HCT116 (cell line): ENCODE measurements around the gene KCTD10. TPM values are rescaled to one million over a fixed set of nuclear protein-coding genes. Genes with fewer than 3 reads are reported as not detected.

Experiments
- ATAC-seq: fragments of 200-7000 bp; cut with Tn5 transposase; 2 replicates; pipeline ENCODE4 v1.9.1; 2020; ENCODE audit warnings: mild to moderate bottlenecking, moderate library complexity
- BruUV-seq: library from RNA; stranded (reverse); fragments of 400-500 nt; replicated peaks from 2 replicates; lab custom pipeline; 2021; lab: Mats Ljungman, UMichigan
- CTCF ChIA-PET: fragments of 300-600 bp; sonication (Branson Sonifier 250); formaldehyde crosslinking; loops from one replicate; lab custom pipeline; 2021; ENCODE audit warnings: antibody characterized with exemption; lab: Charles Lee
- POLR2A ChIA-PET: fragments of 300-600, 350-600 bp; sonication (Branson Sonifier 250); formaldehyde crosslinking; loops from one replicate; lab custom pipeline; 2021; ENCODE audit warnings: antibody characterized with exemption; lab: Charles Lee
- RAD21 ChIA-PET, 2 experiments: fragments of 300-600 bp; sonication (Branson Sonifier 250); formaldehyde crosslinking; loops; one replicate each; lab custom pipeline; 2023; ENCODE audit warnings: low total read pairs in 2 of 2; ENCODE audit not compliant: uncharacterized antibody in 2 of 2, unreplicated experiment in 2 of 2, low non-redundant PET in 1 of 2; lab: Charles Lee
- DNase-seq: peaks from one replicate; pipeline ENCODE4 v3.0.0-alpha.2; 2010; ENCODE audit warnings: low read depth, low spot score
- H2AFZ ChIP-seq: fragments of 200-600 bp; shearing (Covaris generic), sonication (generic); 2 replicates; pipeline ENCODE4 v1.6.1; 2017; ENCODE audit warnings: low read depth, mixed run types, mixed read lengths, antibody characterized with exemption, low read length; ENCODE audit not compliant: poor library complexity, severe bottlenecking
- H3K27ac ChIP-seq: 2 replicates; pipeline ENCODE4 v1.5.1; 2012; ENCODE audit warnings: low read depth, low read length
- H3K27me3 ChIP-seq: fragments of 200-600 bp; sonication (generic); 2 replicates; pipeline ENCODE4 v1.6.1; 2016; ENCODE audit warnings: mixed run types, low read length, mixed read lengths; ENCODE audit not compliant: insufficient read depth
- H3K36me3 ChIP-seq, 2 experiments: fragments of 200-500 bp in 1 of 2; fragments of 200-600 bp in 1 of 2; sonication (Bioruptor generic) in 1 of 2; sonication (generic) in 1 of 2; 2 replicates each; pipeline versions ENCODE4 v1.5.1 to v1.6.1; 2014 to 2016; ENCODE audit warnings: low read length in 2 of 2, inconsistent platforms in 1 of 2, mixed read lengths in 1 of 2, mixed run types in 1 of 2; ENCODE audit not compliant: insufficient read depth in 2 of 2, control insufficient read depth in 1 of 2
- H3K4me1 ChIP-seq, 2 experiments: fragments of 200-600 bp in 1 of 2; sonication (generic) in 1 of 2; 2 replicates each; pipeline versions ENCODE4 v1.5.1 to v1.6.1; 2012 to 2017; ENCODE audit warnings: low read length in 2 of 2, inconsistent platforms in 1 of 2, mild to moderate bottlenecking in 1 of 2, mixed read lengths in 1 of 2, mixed run types in 1 of 2, moderate library complexity in 1 of 2; ENCODE audit not compliant: insufficient read depth in 2 of 2, control insufficient read depth in 1 of 2
- H3K4me2 ChIP-seq: fragments of 200-600 bp; sonication (generic); 2 replicates; pipeline ENCODE4 v1.6.1; 2017; ENCODE audit warnings: mixed run types, low read length, mixed read lengths
- H3K4me3 ChIP-seq, 2 experiments: fragments of 200-600 bp in 1 of 2; sonication (generic) in 1 of 2; replicated peaks in 1 of 2; 2 replicates each; pipeline ENCODE4 v1.5.1; 2011 to 2016; ENCODE audit warnings: low read length in 2 of 2, control low read depth in 1 of 2, low read depth in 1 of 2, mild to moderate bottlenecking in 1 of 2, mixed read lengths in 1 of 2, mixed run types in 1 of 2
- H3K79me2 ChIP-seq: fragments of 200-600 bp; sonication (generic); 2 replicates; pipeline ENCODE4 v1.6.1; 2017; ENCODE audit warnings: mild to moderate bottlenecking, mixed run types, low read length, moderate library complexity, mixed read lengths; ENCODE audit not compliant: insufficient read depth
- H3K9ac ChIP-seq: fragments of 200-600 bp; sonication (generic); 2 replicates; pipeline ENCODE4 v1.6.1; 2016; ENCODE audit warnings: low read length, mixed read lengths
- H3K9me2 ChIP-seq: fragments of 200-600 bp; sonication (generic), shearing (Covaris generic); 2 replicates; pipeline ENCODE4 v1.6.1; 2017; ENCODE audit warnings: mixed run types, mild to moderate bottlenecking, moderate library complexity; ENCODE audit not compliant: insufficient read depth
- H3K9me3 ChIP-seq, 2 experiments: fragments of 200-500 bp in 1 of 2; fragments of 200-600 bp in 1 of 2; sonication (Bioruptor generic) in 1 of 2; sonication (generic) in 1 of 2; 2 replicates each; pipeline ENCODE4 v1.6.1; 2014 to 2017; ENCODE audit warnings: low read length in 2 of 2, mixed read lengths in 2 of 2, inconsistent platforms in 1 of 2, low read depth in 1 of 2, mild to moderate bottlenecking in 1 of 2, mixed run types in 1 of 2, moderate library complexity in 1 of 2; ENCODE audit not compliant: control insufficient read depth in 1 of 2, insufficient read depth in 1 of 2
- H4K20me1 ChIP-seq: fragments of 200-600 bp; sonication (generic), shearing (Covaris generic); 2 replicates; pipeline ENCODE4 v1.6.1; 2017; ENCODE audit warnings: mixed run types, mild to moderate bottlenecking, moderate library complexity; ENCODE audit not compliant: insufficient read depth
- CBX3 ChIP-seq: IDR thresholded peaks from 2 replicates; pipeline ENCODE4 v1.6.1; 2012; ENCODE audit warnings: low read depth
- CEBPB ChIP-seq: IDR thresholded peaks from 2 replicates; pipeline ENCODE4 v1.6.1; 2012; ENCODE audit warnings: low read depth
- CTCF ChIP-seq, 3 experiments: fragments of 200-600 bp in 1 of 3; sonication (generic) in 1 of 3; IDR thresholded peaks in 2 of 3; conservative IDR thresholded peaks in 1 of 3; 2 replicates each; pipeline ENCODE4 v1.5.1; 2012 to 2017; ENCODE audit warnings: low read depth in 2 of 3, low read length in 2 of 3, antibody characterized with exemption in 1 of 3, borderline replicate concordance in 1 of 3, control low read depth in 1 of 3, mild to moderate bottlenecking in 1 of 3, mixed read lengths in 1 of 3, mixed run types in 1 of 3, moderate library complexity in 1 of 3; ENCODE audit not compliant: insufficient read depth in 1 of 3
- EGR1 ChIP-seq: IDR thresholded peaks from 2 replicates; pipeline ENCODE4 v1.6.1; 2012; ENCODE audit warnings: low read depth
- ELF1 ChIP-seq: IDR thresholded peaks from 2 replicates; pipeline ENCODE4 v1.6.1; 2012; ENCODE audit warnings: low read depth, borderline replicate concordance
- EZH2 ChIP-seq: fragments of 200-600 bp; sonication (generic); IDR thresholded peaks from 2 replicates; pipeline ENCODE4 v1.6.1; 2017; ENCODE audit warnings: antibody characterized with exemption, mixed run types
- EZH2phosphoT487 ChIP-seq: fragments of 200-600 bp; IDR thresholded peaks from 2 replicates; pipeline ENCODE4 v1.6.1; 2018; ENCODE audit warnings: antibody characterized with exemption, borderline replicate concordance
- FOSL1 ChIP-seq: IDR thresholded peaks from 2 replicates; pipeline ENCODE4 v1.6.1; 2012; ENCODE audit warnings: low read depth
- POLR2A ChIP-seq: IDR thresholded peaks from 2 replicates; pipeline ENCODE4 v1.7.0; 2011; ENCODE audit warnings: borderline replicate concordance; ENCODE audit not compliant: insufficient read depth, insufficient read length; ENCODE audit errors: extremely low read depth
- POLR2AphosphoS5 ChIP-seq: IDR thresholded peaks from 2 replicates; pipeline ENCODE4 v1.6.1; 2011; ENCODE audit warnings: mild to moderate bottlenecking, low read depth, low read length, moderate library complexity
- SIN3A ChIP-seq: IDR thresholded peaks from 2 replicates; pipeline ENCODE4 v1.6.1; 2012; ENCODE audit warnings: low read depth
- SRF ChIP-seq: IDR thresholded peaks from 2 replicates; pipeline ENCODE4 v1.6.1; 2012; ENCODE audit warnings: low read depth
- TCF7L2 ChIP-seq: IDR thresholded peaks from 2 replicates; pipeline ENCODE4 v1.7.0; 2011; ENCODE audit warnings: borderline replicate concordance, inconsistent platforms; ENCODE audit not compliant: insufficient read depth, insufficient read length; ENCODE audit errors: extremely low read depth
- ZFX ChIP-seq: fragments of 450-650 bp; IDR thresholded peaks from 2 replicates; pipeline ENCODE4 v1.6.1; 2017
- ZNF274 ChIP-seq: fragments of 200-500 bp; sonication (Bioruptor generic); IDR thresholded peaks from 2 replicates; pipeline ENCODE4 v1.6.1; 2014; ENCODE audit warnings: mild to moderate bottlenecking, low read depth, low read length, inconsistent platforms
- intact Hi-C: fragments of 100-400 bp; cut with micrococcal nuclease; formaldehyde crosslinking; loops from 2 replicates; pipeline ENCODE4 v1.10.0; 2022
- total RNA-seq: library from RNA; stranded (reverse); gene quantifications from one replicate; pipeline ENCODE4 v1.2.1, GENCODE V29; 2021; ENCODE audit not compliant: unreplicated experiment
- TF ChIP-seq, protein P1 (sequence below): IDR thresholded peaks from 2 replicates; pipeline ENCODE4 v1.6.1; 2012
- TF ChIP-seq, protein P2 (sequence below): IDR thresholded peaks from 2 replicates; pipeline ENCODE4 v1.6.1; 2012
- TF ChIP-seq, protein P3 (sequence below): IDR thresholded peaks from 2 replicates; pipeline ENCODE4 v1.6.1; 2012; ENCODE audit warnings: low read depth

Gene KCTD10
- total RNA-seq, 1 experiment from 2014 or later = 34.7 TPM

DNA sequence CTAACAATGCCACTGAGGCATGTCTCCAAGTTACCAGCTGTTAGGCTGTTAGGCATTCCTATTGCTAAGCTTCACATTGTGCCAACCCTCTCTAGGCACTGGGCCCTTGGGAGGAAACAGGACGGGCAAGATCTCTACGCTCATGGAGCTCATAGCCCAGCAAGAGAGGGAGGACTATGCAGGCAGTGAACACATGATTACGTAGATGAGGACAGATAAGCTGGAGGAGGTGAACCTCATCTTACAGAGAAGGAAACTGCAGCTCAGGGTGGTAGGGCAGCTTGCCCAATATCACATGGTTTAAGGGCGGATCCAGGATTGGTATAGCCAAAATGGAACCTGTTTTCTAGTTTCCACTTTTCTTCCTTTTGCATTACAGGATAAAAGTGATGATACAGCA lies 8.1 kb upstream of the KCTD10 start:
- ATAC-seq (no peak), DNase-seq (no peak)
- Histone ChIP-seq H3K9me2 (no peaks in the 10 kb centered on the region), H2AFZ (no peak overlapping the region), H3K79me2 (no peaks in the 10 kb centered on the region), H3K4me3 (no peak overlapping the region), H3K9me3 (no peaks in the 10 kb centered on the region), H3K4me2 (no peak overlapping the region), H3K9ac (no peak overlapping the region), H3K4me1 (no peaks in the 10 kb centered on the region), H4K20me1 (no peaks in the 10 kb centered on the region), H3K27ac (no peak overlapping the region), H3K27me3 (no peaks in the 10 kb centered on the region), H3K36me3 (peaks cover 26 to 38% of the 10 kb centered on the region in 2 experiments)
- ChIA-PET POLR2A (no interaction called here), RAD21 (no interaction called here), CTCF (no interaction called here)
- TF ChIP-seq ZFX (no peak), ELF1 (no peak), EGR1 (no peak), CTCF (IDR thresholded peaks at IDR 0.05 in 2 of 3, conservative IDR thresholded peaks at IDR 0.05 in 1 of 3; ENCODE audit: borderline replicate concordance in 1 of 3, insufficient read depth in 1 of 3, low read depth in 2 of 3, low read length in 2 of 3) (no peak), SRF (no peak), EZH2phosphoT487 (no peak), POLR2AphosphoS5 (no peak), FOSL1 (no peak), POLR2A (no peak), ZNF274 (no peak), CBX3 (no peak), TCF7L2 (no peak), CEBPB (no peak), EZH2 (no peak), SIN3A (no peak)
- TF ChIP-seq, protein P1, sequence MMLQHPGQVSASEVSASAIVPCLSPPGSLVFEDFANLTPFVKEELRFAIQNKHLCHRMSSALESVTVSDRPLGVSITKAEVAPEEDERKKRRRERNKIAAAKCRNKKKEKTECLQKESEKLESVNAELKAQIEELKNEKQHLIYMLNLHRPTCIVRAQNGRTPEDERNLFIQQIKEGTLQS = no peak
- TF ChIP-seq, protein P2, sequence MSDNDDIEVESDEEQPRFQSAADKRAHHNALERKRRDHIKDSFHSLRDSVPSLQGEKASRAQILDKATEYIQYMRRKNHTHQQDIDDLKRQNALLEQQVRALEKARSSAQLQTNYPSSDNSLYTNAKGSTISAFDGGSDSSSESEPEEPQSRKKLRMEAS = no peak
- TF ChIP-seq, protein P3, sequence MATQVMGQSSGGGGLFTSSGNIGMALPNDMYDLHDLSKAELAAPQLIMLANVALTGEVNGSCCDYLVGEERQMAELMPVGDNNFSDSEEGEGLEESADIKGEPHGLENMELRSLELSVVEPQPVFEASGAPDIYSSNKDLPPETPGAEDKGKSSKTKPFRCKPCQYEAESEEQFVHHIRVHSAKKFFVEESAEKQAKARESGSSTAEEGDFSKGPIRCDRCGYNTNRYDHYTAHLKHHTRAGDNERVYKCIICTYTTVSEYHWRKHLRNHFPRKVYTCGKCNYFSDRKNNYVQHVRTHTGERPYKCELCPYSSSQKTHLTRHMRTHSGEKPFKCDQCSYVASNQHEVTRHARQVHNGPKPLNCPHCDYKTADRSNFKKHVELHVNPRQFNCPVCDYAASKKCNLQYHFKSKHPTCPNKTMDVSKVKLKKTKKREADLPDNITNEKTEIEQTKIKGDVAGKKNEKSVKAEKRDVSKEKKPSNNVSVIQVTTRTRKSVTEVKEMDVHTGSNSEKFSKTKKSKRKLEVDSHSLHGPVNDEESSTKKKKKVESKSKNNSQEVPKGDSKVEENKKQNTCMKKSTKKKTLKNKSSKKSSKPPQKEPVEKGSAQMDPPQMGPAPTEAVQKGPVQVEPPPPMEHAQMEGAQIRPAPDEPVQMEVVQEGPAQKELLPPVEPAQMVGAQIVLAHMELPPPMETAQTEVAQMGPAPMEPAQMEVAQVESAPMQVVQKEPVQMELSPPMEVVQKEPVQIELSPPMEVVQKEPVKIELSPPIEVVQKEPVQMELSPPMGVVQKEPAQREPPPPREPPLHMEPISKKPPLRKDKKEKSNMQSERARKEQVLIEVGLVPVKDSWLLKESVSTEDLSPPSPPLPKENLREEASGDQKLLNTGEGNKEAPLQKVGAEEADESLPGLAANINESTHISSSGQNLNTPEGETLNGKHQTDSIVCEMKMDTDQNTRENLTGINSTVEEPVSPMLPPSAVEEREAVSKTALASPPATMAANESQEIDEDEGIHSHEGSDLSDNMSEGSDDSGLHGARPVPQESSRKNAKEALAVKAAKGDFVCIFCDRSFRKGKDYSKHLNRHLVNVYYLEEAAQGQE = no peak
- no TSS peak for BruUV-seq
- intact Hi-C loops = no loop called here
